Measurements from ENCODE around the gene ABHD10. TPM values are rescaled to one million over a fixed set of nuclear protein-coding genes. Genes with fewer than 3 reads are reported as not detected.

ABHD10 gene
- total and polyA plus RNA-seq, 10 of the 15 experiments (the other 5 are each of a cell fraction or from before 2014, with no cell fraction given), result 12.3 to 51.0 (median 28.9) TPM

GRCh38 chr3:112003321-112004080, 24.7 kb downstream of the ABHD10 start:
- Histone ChIP-seq H2AFZ (ENCODE audit: control insufficient read depth, low read depth, low read length) (no peak overlapping the region), H3K4me3 (no peak overlapping the region), H3K9me3 (replicated peaks; ENCODE audit: control insufficient read depth, insufficient read depth, low read length) (no peaks in the 10 kb centered on the region), H4K20me1 (ENCODE audit: control insufficient read depth, insufficient read depth) (no peaks in the 10 kb centered on the region), H3K36me3 (ENCODE audit: control insufficient read depth in 2 of 2, insufficient read depth in 2 of 2, low read length in 1 of 2) (no peaks in the 10 kb centered on the region), H3K9ac (ENCODE audit: control insufficient read depth, insufficient read depth, low read length) (no peak overlapping the region), H3K27ac (ENCODE audit: control insufficient read depth, insufficient read depth) (no peak overlapping the region), H3K27me3 (replicated peaks in 1 of 2; ENCODE audit: control insufficient read depth in 2 of 2, insufficient read depth in 2 of 2, low read length in 1 of 2) (peaks cover 0 to 2% of the 10 kb centered on the region in 2 experiments; a peak in 3 of 4 replicates), H3K79me2 (ENCODE audit: control insufficient read depth, insufficient read depth, low read length) (no peaks in the 10 kb centered on the region), H3K4me2 (ENCODE audit: control insufficient read depth, insufficient read depth) (no peak overlapping the region), H3K4me1 (ENCODE audit: control insufficient read depth, insufficient read depth, low read length) (peaks cover 6% of the 10 kb centered on the region; the same call in 1 of the 2 replicates)
- ChIA-PET POLR2A (interaction anchor here (0.6 to 2.7 kb wide), 5 partner anchors 9 to 997 kb away, joined by 3 to 8 read pairs (median 5); partner anchors contain the start of gene ABHD10), SMC1A (ENCODE audit: uncharacterized antibody, unreplicated experiment) (interaction anchor here (0.6 to 21.1 kb wide), 6 partner anchors 8 to 336 kb away, joined by 3 to 417 read pairs (median 11); no protein-coding TSS in a partner anchor), CTCF (interaction anchor here (0.7 to 10.0 kb wide), 12 partner anchors 10 to 335 kb away, joined by 3 to 102 read pairs (median 4); partner anchors contain the start of gene ABHD10), RAD21 (ENCODE audit: unreplicated experiment) (interaction anchor here (1.1 to 3.7 kb wide), 6 partner anchors 8 to 36 kb away, joined by 3 to 36 read pairs (median 10); no protein-coding TSS in a partner anchor)
- in situ Hi-C loops (cut with MboI), result no loop called here
- FAIRE-seq (no peak), DNase-seq (ENCODE audit: low read depth, low spot score) (no peak), ATAC-seq (no peak)
- 48% methylated on average over 4 of the region's 4 CpGs for WGBS (ENCODE audit: insufficient coverage, insufficient replicate concordance, low lambda C conversion rate, missing lambda C conversion rate)
- intact Hi-C loops (cut with micrococcal nuclease; ENCODE audit: unreplicated experiment), result no loop called here
- BruUV-seq (replicated peaks), result no TSS peak
- no peak for TF ChIP-seq RELA (IDR thresholded peaks at IDR 0.05; ENCODE audit: borderline replicate concordance, partially characterized antibody)
- TF ChIP-seq JUND (IDR thresholded peaks at IDR 0.05; ENCODE audit: low read depth, low read length), result no peak
- TF ChIP-seq SREBF2 (IDR thresholded peaks at IDR 0.05; ENCODE audit: low read length), result no peak
- no peak for TF ChIP-seq SPI1 (IDR thresholded peaks at IDR 0.05; ENCODE audit: borderline replicate concordance, insufficient read depth, low read depth, low read length)
- TF ChIP-seq NR2F1 (conservative IDR thresholded peaks at IDR 0.05), result no peak
- no peak for TF ChIP-seq E4F1 (IDR thresholded peaks at IDR 0.05; ENCODE audit: borderline replicate concordance, partially characterized antibody)
- TF ChIP-seq, protein P1, sequence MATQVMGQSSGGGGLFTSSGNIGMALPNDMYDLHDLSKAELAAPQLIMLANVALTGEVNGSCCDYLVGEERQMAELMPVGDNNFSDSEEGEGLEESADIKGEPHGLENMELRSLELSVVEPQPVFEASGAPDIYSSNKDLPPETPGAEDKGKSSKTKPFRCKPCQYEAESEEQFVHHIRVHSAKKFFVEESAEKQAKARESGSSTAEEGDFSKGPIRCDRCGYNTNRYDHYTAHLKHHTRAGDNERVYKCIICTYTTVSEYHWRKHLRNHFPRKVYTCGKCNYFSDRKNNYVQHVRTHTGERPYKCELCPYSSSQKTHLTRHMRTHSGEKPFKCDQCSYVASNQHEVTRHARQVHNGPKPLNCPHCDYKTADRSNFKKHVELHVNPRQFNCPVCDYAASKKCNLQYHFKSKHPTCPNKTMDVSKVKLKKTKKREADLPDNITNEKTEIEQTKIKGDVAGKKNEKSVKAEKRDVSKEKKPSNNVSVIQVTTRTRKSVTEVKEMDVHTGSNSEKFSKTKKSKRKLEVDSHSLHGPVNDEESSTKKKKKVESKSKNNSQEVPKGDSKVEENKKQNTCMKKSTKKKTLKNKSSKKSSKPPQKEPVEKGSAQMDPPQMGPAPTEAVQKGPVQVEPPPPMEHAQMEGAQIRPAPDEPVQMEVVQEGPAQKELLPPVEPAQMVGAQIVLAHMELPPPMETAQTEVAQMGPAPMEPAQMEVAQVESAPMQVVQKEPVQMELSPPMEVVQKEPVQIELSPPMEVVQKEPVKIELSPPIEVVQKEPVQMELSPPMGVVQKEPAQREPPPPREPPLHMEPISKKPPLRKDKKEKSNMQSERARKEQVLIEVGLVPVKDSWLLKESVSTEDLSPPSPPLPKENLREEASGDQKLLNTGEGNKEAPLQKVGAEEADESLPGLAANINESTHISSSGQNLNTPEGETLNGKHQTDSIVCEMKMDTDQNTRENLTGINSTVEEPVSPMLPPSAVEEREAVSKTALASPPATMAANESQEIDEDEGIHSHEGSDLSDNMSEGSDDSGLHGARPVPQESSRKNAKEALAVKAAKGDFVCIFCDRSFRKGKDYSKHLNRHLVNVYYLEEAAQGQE (IDR thresholded peaks at IDR 0.05; ENCODE audit: low read depth, low read length), result no peak
- TF ChIP-seq, protein P2, sequence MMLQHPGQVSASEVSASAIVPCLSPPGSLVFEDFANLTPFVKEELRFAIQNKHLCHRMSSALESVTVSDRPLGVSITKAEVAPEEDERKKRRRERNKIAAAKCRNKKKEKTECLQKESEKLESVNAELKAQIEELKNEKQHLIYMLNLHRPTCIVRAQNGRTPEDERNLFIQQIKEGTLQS (IDR thresholded peaks at IDR 0.05; ENCODE audit: borderline replicate concordance, extremely low read depth, low read depth, low read length), result no peak
- no peak for TF ChIP-seq USF2 (IDR thresholded peaks at IDR 0.05; ENCODE audit: borderline replicate concordance, low read depth, low read length)
- no peak for TF ChIP-seq TCF3 (IDR thresholded peaks at IDR 0.05; ENCODE audit: borderline replicate concordance, insufficient read depth, low read depth, low read length)
- no peak for TF ChIP-seq STAT3 (IDR thresholded peaks at IDR 0.05; ENCODE audit: low read depth, low read length)
- TF ChIP-seq EZH2 (IDR thresholded peaks at IDR 0.05; ENCODE audit: borderline replicate concordance, control insufficient read depth, low read depth, low read length), result no peak
- TF ChIP-seq EGR1 (IDR thresholded peaks at IDR 0.05; ENCODE audit: borderline replicate concordance in 1 of 2, low read depth in 2 of 2, low read length in 2 of 2), result no peak
- TF ChIP-seq GABPA (IDR thresholded peaks at IDR 0.05; ENCODE audit: low read depth), result no peak
- TF ChIP-seq ZBED1 (IDR thresholded peaks at IDR 0.05; ENCODE audit: borderline replicate concordance), result no peak

All from GM12878 (cell line).